Type B pancreatic cell (in vitro differentiated cells): ENCODE measurements around the gene NOP9. TPM values are rescaled to one million over a fixed set of nuclear protein-coding genes. Genes with fewer than 3 reads are reported as not detected.

Experiments
- DNase-seq: peaks from one replicate; pipeline ENCODE4 v3.0.0; 2021; ENCODE audit warnings: mixed read lengths; ENCODE audit not compliant: unreplicated experiment; ENCODE audit errors: extremely low spot score
- H3K27ac Mint-ChIP-seq: 2 replicates; pipeline ENCODE4 v1.8.0; 2021; ENCODE audit warnings: mild to moderate bottlenecking, mixed read lengths
- H3K27me3 Mint-ChIP-seq: 2 replicates; pipeline ENCODE4 v1.8.0; 2021; ENCODE audit warnings: mixed read lengths
- H3K36me3 Mint-ChIP-seq: 2 replicates; pipeline ENCODE4 v1.8.0; 2021; ENCODE audit warnings: mixed read lengths
- H3K4me1 Mint-ChIP-seq: one replicate; pipeline ENCODE4 v1.8.0; 2021; ENCODE audit warnings: mixed read lengths; ENCODE audit not compliant: unreplicated experiment
- H3K4me3 Mint-ChIP-seq: 2 replicates; pipeline ENCODE4 v1.8.0; 2021; ENCODE audit warnings: mild to moderate bottlenecking, mixed read lengths
- H3K9me3 Mint-ChIP-seq: 2 replicates; pipeline ENCODE4 v1.8.0; 2021; ENCODE audit warnings: mixed read lengths
- total RNA-seq: library from RNA; stranded (reverse); gene quantifications from 2 replicates; pipeline ENCODE4 v1.2.1, GENCODE V29; 2021; ENCODE audit warnings: low replicate concordance
- TF ChIP-seq, protein P1 (sequence below): fragments of 200-600 bp; sonication (generic); conservative IDR thresholded peaks from 2 replicates; pipeline ENCODE4 v1.5.0; 2021; ENCODE audit warnings: antibody characterized with exemption, mild to moderate bottlenecking

The NOP9 gene
- total RNA-seq, 1 donor from 2014 or later, result 33.9 TPM

GRCh38 chr14:24286996-24287395 lies 12.7 kb upstream of the NOP9 start:
- H3K4me1 Mint-ChIP-seq, result peaks cover 5% of the 10 kb centered on the region
- no peaks in the 10 kb centered on the region for H3K9me3 Mint-ChIP-seq
- H3K27ac Mint-ChIP-seq, result no peak overlapping the region
- no peak for DNase-seq
- TF ChIP-seq, protein P1, sequence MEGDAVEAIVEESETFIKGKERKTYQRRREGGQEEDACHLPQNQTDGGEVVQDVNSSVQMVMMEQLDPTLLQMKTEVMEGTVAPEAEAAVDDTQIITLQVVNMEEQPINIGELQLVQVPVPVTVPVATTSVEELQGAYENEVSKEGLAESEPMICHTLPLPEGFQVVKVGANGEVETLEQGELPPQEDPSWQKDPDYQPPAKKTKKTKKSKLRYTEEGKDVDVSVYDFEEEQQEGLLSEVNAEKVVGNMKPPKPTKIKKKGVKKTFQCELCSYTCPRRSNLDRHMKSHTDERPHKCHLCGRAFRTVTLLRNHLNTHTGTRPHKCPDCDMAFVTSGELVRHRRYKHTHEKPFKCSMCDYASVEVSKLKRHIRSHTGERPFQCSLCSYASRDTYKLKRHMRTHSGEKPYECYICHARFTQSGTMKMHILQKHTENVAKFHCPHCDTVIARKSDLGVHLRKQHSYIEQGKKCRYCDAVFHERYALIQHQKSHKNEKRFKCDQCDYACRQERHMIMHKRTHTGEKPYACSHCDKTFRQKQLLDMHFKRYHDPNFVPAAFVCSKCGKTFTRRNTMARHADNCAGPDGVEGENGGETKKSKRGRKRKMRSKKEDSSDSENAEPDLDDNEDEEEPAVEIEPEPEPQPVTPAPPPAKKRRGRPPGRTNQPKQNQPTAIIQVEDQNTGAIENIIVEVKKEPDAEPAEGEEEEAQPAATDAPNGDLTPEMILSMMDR, result no peak
- H3K4me3 Mint-ChIP-seq, result no peak overlapping the region
- no peaks in the 10 kb centered on the region for H3K27me3 Mint-ChIP-seq
- H3K36me3 Mint-ChIP-seq, result peaks cover 3% of the 10 kb centered on the region

GRCh38 chr14:24289649-24290280 lies 9.9 kb upstream of the NOP9 start:
- peaks cover 5% of the 10 kb centered on the region for H3K4me1 Mint-ChIP-seq
- H3K9me3 Mint-ChIP-seq, result no peaks in the 10 kb centered on the region
- H3K36me3 Mint-ChIP-seq, result peaks cover 3% of the 10 kb centered on the region
- no peak for DNase-seq
- H3K4me3 Mint-ChIP-seq, result no peak overlapping the region
- TF ChIP-seq, protein P1, result no peak
- H3K27me3 Mint-ChIP-seq, result no peaks in the 10 kb centered on the region
- H3K27ac Mint-ChIP-seq, result no peak overlapping the region

GRCh38 chr14:24290746-24291145 lies 8.9 kb upstream of the NOP9 start:
- TF ChIP-seq, protein P1, result no peak
- H3K27ac Mint-ChIP-seq, result no peak overlapping the region
- no peaks in the 10 kb centered on the region for H3K9me3 Mint-ChIP-seq
- no peaks in the 10 kb centered on the region for H3K4me1 Mint-ChIP-seq
- no peak overlapping the region for H3K4me3 Mint-ChIP-seq
- peaks cover 3% of the 10 kb centered on the region for H3K36me3 Mint-ChIP-seq
- H3K27me3 Mint-ChIP-seq, result no peaks in the 10 kb centered on the region
- DNase-seq, result no peak

DNA sequence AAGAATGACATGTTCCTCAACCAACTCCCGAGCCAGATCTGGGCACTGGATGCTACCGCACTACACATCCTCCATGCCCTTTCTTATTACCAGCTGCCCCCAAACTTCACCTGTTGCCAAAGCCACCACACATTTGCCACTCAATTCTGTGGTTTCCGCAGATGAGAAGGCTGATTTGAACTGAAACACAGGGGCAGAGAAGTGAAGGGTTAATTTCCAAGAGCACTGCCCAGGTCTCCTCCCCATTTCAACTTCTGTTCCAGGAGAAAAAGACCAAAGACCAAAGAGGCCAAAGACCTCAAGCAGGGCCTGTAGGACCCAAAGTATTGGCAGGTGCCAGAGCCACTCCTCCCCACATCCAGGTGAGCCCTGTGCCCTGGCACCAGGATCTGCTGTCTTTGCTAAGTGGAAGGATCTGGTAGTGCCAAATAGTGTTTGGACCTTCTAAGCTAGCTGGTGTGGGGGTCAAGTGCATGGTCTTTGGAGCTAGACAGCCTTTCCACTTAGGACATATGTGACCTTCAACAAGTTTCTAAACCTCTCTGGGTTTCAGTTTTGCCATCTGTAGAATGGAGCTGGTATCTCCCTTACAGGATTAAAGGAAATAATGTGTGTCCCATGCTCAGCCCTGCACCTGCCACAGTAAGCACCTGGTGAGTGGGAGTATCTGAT lies 8.1 kb upstream of the NOP9 start:
- Mint-ChIP-seq H3K4me1 (peaks cover 2% of the 10 kb centered on the region), H3K4me3 (no peak overlapping the region), H3K9me3 (no peaks in the 10 kb centered on the region), H3K27me3 (no peaks in the 10 kb centered on the region), H3K36me3 (peaks cover 4% of the 10 kb centered on the region), H3K27ac (no peak overlapping the region)
- no peak for DNase-seq
- TF ChIP-seq, protein P1, result no peak

- peaks cover 7% of the 10 kb centered on the region for H3K36me3 Mint-ChIP-seq
- no peak overlapping the region for H3K27ac Mint-ChIP-seq
- H3K27me3 Mint-ChIP-seq, result no peaks in the 10 kb centered on the region
- TF ChIP-seq, protein P1, result no peak
- peaks cover 8% of the 10 kb centered on the region for H3K4me1 Mint-ChIP-seq
- DNase-seq, result no peak
- H3K9me3 Mint-ChIP-seq, result no peaks in the 10 kb centered on the region
- no peak overlapping the region for H3K4me3 Mint-ChIP-seq
These were observed 7.4 kb upstream of the NOP9 start for GRCh38 chr14:24292118-24292807.
